ENCODE data around the gene FEZ2.

GRCh38 chr2:36587556-36587955 is 10.4 kb downstream of the FEZ2 start:
- no peak for TF ChIP-seq RAD21 (IDR thresholded peaks at IDR 0.05; ENCODE audit: low read depth)
- TF ChIP-seq SRF (IDR thresholded peaks at IDR 0.05; ENCODE audit: low read depth) = no peak
- no peak for TF ChIP-seq POLR2A (IDR thresholded peaks at IDR 0.05; ENCODE audit: borderline replicate concordance, extremely low read depth, insufficient read depth, insufficient read length)
- TF ChIP-seq TCF7L2 (IDR thresholded peaks at IDR 0.05; ENCODE audit: borderline replicate concordance, extremely low read depth, insufficient read depth, insufficient read length) = no peak
- TF ChIP-seq ZBTB33 (IDR thresholded peaks at IDR 0.05; ENCODE audit: extremely low read depth, insufficient replicate concordance, low read length) = no peak
- TF ChIP-seq CTCF (IDR thresholded peaks at IDR 0.05 in 2 of 3, conservative IDR thresholded peaks at IDR 0.05 in 1 of 3; ENCODE audit: borderline replicate concordance in 1 of 3, insufficient read depth in 1 of 3, low read depth in 2 of 3, low read length in 2 of 3) = no peak
- TF ChIP-seq POLR2AphosphoS5 (IDR thresholded peaks at IDR 0.05; ENCODE audit: low read depth, low read length) = no peak
- TF ChIP-seq REST (IDR thresholded peaks at IDR 0.05; ENCODE audit: low read depth) = no peak
- TF ChIP-seq ZFX (IDR thresholded peaks at IDR 0.05) = no peak
- no peak for TF ChIP-seq EZH2 (IDR thresholded peaks at IDR 0.05)
- no peak for TF ChIP-seq YY1 (IDR thresholded peaks at IDR 0.05; ENCODE audit: extremely low read depth, insufficient replicate concordance, low read depth, low read length)
- no peak for TF ChIP-seq ZNF274 (IDR thresholded peaks at IDR 0.05; ENCODE audit: low read depth, low read length)
